Right ventricle myocardium inferior (tissue), 1 donor: ENCODE measurements around the gene NUAK2. TPM values are rescaled to one million over a fixed set of nuclear protein-coding genes. Genes with fewer than 3 reads are reported as not detected.

ENCODE experiments used
- ATAC-seq: fragments of 200-7000 bp; cut with Tn5 transposase; one replicate; pipeline ENCODE4 v1.9.1; 2020; ENCODE audit warnings: mild to moderate bottlenecking, moderate library complexity
- DNase-seq: peaks from one replicate; pipeline ENCODE4 v3.0.0; 2021; ENCODE audit errors: missing footprints
- intact Hi-C: fragments of 100-400 bp; cut with DNase I; formaldehyde crosslinking; loops from one replicate; pipeline ENCODE4 v1.11.0; 2022
- total RNA-seq: library from RNA; stranded (reverse); fragmentation: NEBNext Ultra II Directional; extraction: Animal tissue kit (Norgen Biotek cat#: 25700); gene quantifications from one replicate; pipeline ENCODE4 v1.2.1, GENCODE V29; 2021
- donor health status: DM: no; HTN: yes; CAD: no; lungs with severe emphysema.

Gene NUAK2
- total RNA-seq, 1 donor from 2014 or later: 1.1 TPM

GRCh38 chr1:205350124-205350523, 28.6 kb upstream of the NUAK2 start:
- intact Hi-C loops: loop anchor here (5.0 kb wide), 2 partner anchors 137 to 172 kb away; no protein-coding TSS in a partner anchor
- DNase-seq: no peak
- ATAC-seq: no peak

GRCh38 chr1:205348554-205349487, 27.3 kb upstream of the NUAK2 start:
- intact Hi-C loops: no loop called here
- no peak for DNase-seq
- no peak for ATAC-seq

- no peak for DNase-seq
- ATAC-seq: no peak
- intact Hi-C loops: no loop called here
Observed at GRCh38 chr1:205346956-205347574, 25.5 kb upstream of the NUAK2 start.

GRCh38 chr1:205345761-205346160, 24.2 kb upstream of the NUAK2 start:
- intact Hi-C loops: no loop called here

GRCh38 chr1:205344066-205344928, 22.8 kb upstream of the NUAK2 start:
- peak; percentile 7 for ATAC-seq
- DNase-seq: no peak
- intact Hi-C loops: no loop called here

More at GRCh38 chr1:205345761-205346160, 24.2 kb upstream of the NUAK2 start:
- ATAC-seq: no peak
- DNase-seq: no peak

GRCh38 chr1:205343431-205344065, 22.0 kb upstream of the NUAK2 start:
- DNase-seq (no peak), ATAC-seq (peak; percentile 20)
- intact Hi-C loops: no loop called here

GRCh38 chr1:205342986-205343385, 21.4 kb upstream of the NUAK2 start:
- DNase-seq (no peak), ATAC-seq (no peak)
- intact Hi-C loops: no loop called here

- DNase-seq (no peak), ATAC-seq (no peak)
- intact Hi-C loops: no loop called here
Observed at GRCh38 chr1:205340676-205341075, 19.1 kb upstream of the NUAK2 start.

GRCh38 chr1:205339717-205340116, 18.2 kb upstream of the NUAK2 start:
- ATAC-seq: no peak
- no peak for DNase-seq
- intact Hi-C loops: no loop called here

- no peak for ATAC-seq
- DNase-seq: no peak
- intact Hi-C loops: no loop called here
Observed at GRCh38 chr1:205339197-205339702, 17.7 kb upstream of the NUAK2 start.

- DNase-seq: no peak
- ATAC-seq: no peak
- intact Hi-C loops: no loop called here
Observed at GRCh38 chr1:205338011-205338410, 16.5 kb upstream of the NUAK2 start.

GRCh38 chr1:205337481-205337880, 15.9 kb upstream of the NUAK2 start:
- intact Hi-C loops: no loop called here
- no peak for DNase-seq
- ATAC-seq: no peak

GRCh38 chr1:205335692-205336091, 14.1 kb upstream of the NUAK2 start:
- peak; percentile 56 for ATAC-seq
- intact Hi-C loops: no loop called here
- DNase-seq: peak; percentile 85

- DNase-seq (no peak), ATAC-seq (no peak)
- intact Hi-C loops: no loop called here
Observed at GRCh38 chr1:205332015-205332791, 10.7 kb upstream of the NUAK2 start.

GRCh38 chr1:205330150-205330549, 8.6 kb upstream of the NUAK2 start:
- intact Hi-C loops: no loop called here

GRCh38 chr1:205329719-205330118, 8.2 kb upstream of the NUAK2 start:
- DNase-seq: no peak
- intact Hi-C loops: no loop called here
- no peak for ATAC-seq

More at GRCh38 chr1:205330150-205330549, 8.6 kb upstream of the NUAK2 start:
- no peak for DNase-seq
- no peak for ATAC-seq

GRCh38 chr1:205328476-205328875, 6.9 kb upstream of the NUAK2 start:
- DNase-seq (no peak), ATAC-seq (no peak)
- intact Hi-C loops: no loop called here
